Measurements from ENCODE around the gene TSPAN6.

Gene TSPAN6

GRCh38 chrX:100647095-100647494 lies 10.5 kb upstream of the TSPAN6 start:
- no peak for DNase-seq

GRCh38 chrX:100645106-100645505 lies 8.5 kb upstream of the TSPAN6 start:
- no peak for DNase-seq

GRCh38 chrX:100643956-100644860 lies 7.6 kb upstream of the TSPAN6 start, which contains the start of gene SRPX2:
Gene SRPX2, plus strand, starts transcription at chrX:100644199. Its CDS starts 2,124 bp downstream, at chrX:100646323.
- no peak for DNase-seq

- no peak for DNase-seq
Observed at GRCh38 chrX:100643212-100643611, 6.6 kb upstream of the TSPAN6 start.

GRCh38 chrX:100642290-100642689 lies 5.7 kb upstream of the TSPAN6 start:
- DNase-seq = no peak

- DNase-seq = no peak
Observed at GRCh38 chrX:100635989-100636320, 651 bp downstream of the TSPAN6 start.

GRCh38 chrX:100635040-100635439 lies 1.6 kb downstream of the TSPAN6 start:
- DNase-seq = no peak

- no peak for DNase-seq
Observed at GRCh38 chrX:100625985-100626491, 10.6 kb downstream of the TSPAN6 start.

GRCh38 chrX:100623001-100623400 lies 13.6 kb downstream of the TSPAN6 start:
- no peak for DNase-seq

GRCh38 chrX:100615005-100615404 lies 21.6 kb downstream of the TSPAN6 start:
- no peak for DNase-seq

GRCh38 chrX:100611951-100612350 lies 24.7 kb downstream of the TSPAN6 start:
- no peak for DNase-seq

- no peak for DNase-seq
Observed at GRCh38 chrX:100609591-100609990, 27.0 kb downstream of the TSPAN6 start.

- DNase-seq = no peak
Observed at GRCh38 chrX:100606753-100607152, 29.9 kb downstream of the TSPAN6 start.

GRCh38 chrX:100600758-100601157 lies 35.8 kb downstream of the TSPAN6 start:
- DNase-seq = no peak

- no peak for DNase-seq
Observed at GRCh38 chrX:100600340-100600739, 36.3 kb downstream of the TSPAN6 start.

- no peak for DNase-seq
Observed at GRCh38 chrX:100599456-100599855, 37.1 kb downstream of the TSPAN6 start.

GRCh38 chrX:100596601-100597000 lies 40.0 kb downstream of the TSPAN6 start:
- DNase-seq = no peak

GRCh38 chrX:100593581-100593980 lies 43.0 kb downstream of the TSPAN6 start:
- no peak for DNase-seq

GRCh38 chrX:100593126-100593525 lies 43.5 kb downstream of the TSPAN6 start:
- no peak for DNase-seq

GRCh38 chrX:100591256-100592051 lies 45.2 kb downstream of the TSPAN6 start:
- DNase-seq = no peak

- no peak for DNase-seq
Observed at GRCh38 chrX:100587861-100588260, 48.7 kb downstream of the TSPAN6 start.

GRCh38 chrX:100586747-100587146 lies 49.9 kb downstream of the TSPAN6 start:
- DNase-seq = no peak

- no peak for DNase-seq
Observed at GRCh38 chrX:100584611-100585010, 52.0 kb downstream of the TSPAN6 start, which contains the start of gene TNMD. Gene TNMD, plus strand, starts transcription at chrX:100584936. Its CDS starts 83 bp downstream, at chrX:100585019.
